GM18868 (cell line): Measurements from ENCODE around the gene CLEC4A.
"Not testable (repeated sequence)": the region's sequence is repeated elsewhere in the genome, so short reads cannot be mapped to it uniquely, and the experiment has no call there.

Experiments
- ATAC-seq: cut with Tn5 transposase; IDR thresholded peaks from one replicate; pipeline ENCODE4 v1.9.1; 2021; ENCODE audit warnings: mild to moderate bottlenecking, moderate library complexity; ENCODE audit not compliant: unreplicated experiment

The CLEC4A gene

DNA sequence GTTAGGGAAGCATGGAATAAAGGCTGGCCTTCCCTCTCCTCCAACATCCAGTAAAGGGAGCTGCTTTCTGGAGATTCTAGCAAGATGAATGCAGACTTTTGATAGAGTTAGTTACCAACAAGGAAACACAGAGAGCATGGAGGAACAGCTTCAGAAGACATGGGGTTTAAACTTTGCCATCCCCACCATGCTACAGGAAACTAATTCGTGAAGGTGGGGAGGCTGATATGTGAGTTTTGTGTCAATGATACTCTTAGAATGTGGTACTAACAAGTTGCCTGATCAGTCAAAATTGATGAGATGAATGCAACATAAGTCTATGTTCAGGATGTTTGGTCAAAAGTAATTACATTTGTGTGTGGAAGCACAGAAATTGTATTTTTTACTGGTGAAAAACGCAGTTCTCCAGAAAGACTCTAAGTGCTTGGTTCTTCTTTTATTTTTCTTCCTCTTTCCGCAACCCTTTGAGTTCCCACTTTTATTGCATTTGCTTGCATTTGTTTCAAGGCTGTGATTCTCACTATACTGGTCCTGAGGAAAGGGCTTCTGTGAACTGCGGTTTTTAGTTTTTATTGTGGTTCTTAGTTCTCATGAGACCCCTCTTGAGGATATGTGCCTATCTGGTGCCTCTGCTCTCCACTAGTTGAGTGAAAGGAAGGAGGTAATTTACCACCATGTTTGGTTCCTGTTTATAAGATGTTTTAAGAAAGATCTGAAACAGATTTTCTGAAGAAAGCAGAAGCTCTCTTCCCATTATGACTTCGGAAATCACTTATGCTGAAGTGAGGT, at the start of gene CLEC4A:
Gene CLEC4A, plus strand, starts transcription at position 494 of the 789 bp plus-strand sequence. Its CDS starts 262 bp downstream, at position 756.
- ATAC-seq, result no peak

DNA sequence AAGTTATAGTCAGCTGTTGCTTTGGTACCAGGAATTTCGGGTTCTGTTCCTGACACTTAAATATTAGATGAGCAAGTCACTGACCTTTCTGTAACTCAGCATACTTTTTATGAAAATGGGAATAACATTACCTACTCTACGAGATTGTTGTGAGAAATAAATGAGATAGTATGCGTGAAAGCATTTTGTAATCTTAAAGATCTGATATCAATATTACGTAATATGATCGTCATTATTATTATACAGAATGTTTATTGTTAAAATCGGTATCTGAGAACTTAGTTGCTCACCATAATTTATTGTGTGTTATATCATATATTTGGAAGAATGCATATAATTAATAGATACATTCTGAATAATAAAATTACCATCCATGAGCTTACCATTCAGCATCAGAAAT, 47.5 kb upstream of the CLEC4A start:
- ATAC-seq, result no peak

GRCh38 chr12:8076366-8076765, 47.1 kb upstream of the CLEC4A start:
- ATAC-seq, result no peak

- ATAC-seq, result no peak
Measured at GRCh38 chr12:8077207-8077606, 46.2 kb upstream of the CLEC4A start.

GRCh38 chr12:8078398-8078797, 45.0 kb upstream of the CLEC4A start:
- ATAC-seq, result no peak

DNA sequence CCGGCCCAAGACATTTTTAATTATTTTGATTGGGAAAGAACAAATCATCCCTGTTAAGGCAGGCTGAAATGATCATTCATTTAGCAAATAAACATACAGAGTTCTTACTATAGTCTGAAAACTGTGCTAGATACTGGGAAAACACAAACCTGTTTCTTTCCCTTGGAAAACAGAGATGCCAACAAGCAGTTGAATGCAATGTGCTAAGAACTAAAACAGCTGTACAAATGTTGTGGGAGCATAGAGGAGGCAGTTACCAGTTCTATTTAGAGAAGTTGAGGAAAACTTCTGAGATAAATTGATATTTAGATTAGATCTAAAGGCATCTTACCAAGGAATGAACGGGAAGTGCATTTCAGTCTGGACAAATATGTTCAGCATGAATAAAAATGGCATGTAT, 44.5 kb upstream of the CLEC4A start:
- no peak for ATAC-seq

DNA sequence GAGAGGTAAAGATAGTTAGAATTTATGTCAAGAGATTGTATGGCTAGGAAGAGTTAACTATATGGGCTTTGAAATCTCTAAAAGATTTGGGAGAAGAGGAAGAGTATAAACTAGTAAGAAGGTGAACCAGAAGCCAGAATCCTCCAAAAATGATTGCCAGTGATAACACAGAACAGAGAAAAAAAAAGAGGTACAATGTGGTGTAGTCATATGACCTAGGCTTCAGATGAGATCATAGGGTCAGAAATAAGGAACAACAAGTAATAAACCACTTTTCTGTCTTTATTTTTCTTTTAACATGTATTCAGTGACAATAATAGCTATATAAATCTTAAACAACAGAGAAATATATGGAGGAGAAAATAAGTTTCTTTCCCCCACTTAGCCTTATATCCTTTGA, 43.3 kb upstream of the CLEC4A start:
- ATAC-seq, result no peak

DNA sequence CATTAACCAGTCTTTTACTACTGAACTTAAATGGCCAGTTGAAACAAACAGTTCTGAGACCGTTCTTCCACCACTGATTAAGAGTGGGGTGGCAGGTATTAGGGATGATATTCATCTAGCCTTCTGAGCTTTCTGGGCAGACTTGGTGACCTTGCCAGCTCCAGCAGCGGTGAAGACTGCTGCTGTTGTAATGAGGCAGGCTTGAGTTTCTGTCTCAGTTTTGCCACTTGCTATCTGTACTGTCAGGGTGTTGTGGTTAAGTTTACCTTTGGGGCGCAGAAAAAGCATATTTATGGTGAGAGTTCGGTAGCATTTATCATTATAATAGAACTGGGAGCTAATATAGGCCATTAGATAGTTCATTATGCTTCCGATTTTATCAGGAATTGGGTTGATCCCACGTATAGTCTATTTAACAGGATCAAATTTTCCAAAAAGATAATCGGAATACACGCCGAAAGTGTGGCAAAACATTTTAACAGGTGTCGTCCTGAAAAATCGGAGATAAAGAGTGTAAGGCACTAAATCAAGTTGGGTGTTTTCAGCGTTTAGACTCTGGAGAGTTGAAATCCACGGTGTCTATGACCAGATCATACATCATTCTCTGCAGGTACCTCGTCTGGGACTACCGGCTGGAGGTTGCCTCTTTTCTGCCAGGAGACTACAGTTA, 42.0 kb upstream of the CLEC4A start:
- ATAC-seq, result no peak

GRCh38 chr12:8082808-8083100, 40.7 kb upstream of the CLEC4A start:
- no peak for ATAC-seq

GRCh38 chr12:8084351-8084750, 39.1 kb upstream of the CLEC4A start:
- ATAC-seq, result not testable (repeated sequence)

- ATAC-seq, result no peak
Measured at GRCh38 chr12:8087666-8088065, 35.8 kb upstream of the CLEC4A start.

DNA sequence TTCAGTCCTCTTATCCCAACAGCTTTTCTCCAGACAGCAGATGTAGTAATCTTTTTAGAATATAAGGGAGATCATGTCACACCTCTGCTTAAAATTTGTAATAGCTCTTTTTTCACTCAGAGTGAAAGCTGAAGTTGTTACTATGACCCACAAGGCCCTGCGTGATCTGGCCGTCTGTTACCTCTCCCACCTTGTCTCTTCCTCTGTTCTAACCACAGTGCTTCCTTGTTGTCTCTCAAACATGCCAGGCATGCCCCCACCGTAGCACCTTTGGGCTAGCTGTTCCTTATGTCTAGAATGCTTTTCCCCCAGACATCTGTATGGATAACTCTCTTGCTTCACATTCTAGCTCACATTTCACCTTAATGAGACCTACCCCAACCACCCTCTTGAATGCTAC, 34.8 kb upstream of the CLEC4A start:
- ATAC-seq, result peak; percentile 71

DNA sequence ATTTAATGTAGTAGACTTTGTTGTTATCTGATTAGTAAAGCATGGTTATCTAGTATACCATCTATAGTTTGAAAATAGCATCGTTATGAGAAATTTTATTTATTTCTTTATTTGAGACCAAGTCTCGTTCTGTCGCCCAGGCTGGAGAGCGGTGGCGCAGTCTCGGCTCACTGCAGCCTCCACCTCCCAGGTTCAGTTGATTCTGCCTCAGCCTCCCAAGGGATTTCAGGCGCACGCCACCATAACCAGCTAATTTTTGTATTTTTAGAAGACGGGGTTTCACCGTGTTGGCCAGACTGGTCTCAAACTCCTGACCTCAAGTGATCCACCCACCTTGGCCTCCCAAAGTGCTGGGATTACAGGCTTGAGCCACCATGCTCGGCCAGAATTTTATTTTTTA, 34.1 kb upstream of the CLEC4A start:
- not testable (repeated sequence) for ATAC-seq

DNA sequence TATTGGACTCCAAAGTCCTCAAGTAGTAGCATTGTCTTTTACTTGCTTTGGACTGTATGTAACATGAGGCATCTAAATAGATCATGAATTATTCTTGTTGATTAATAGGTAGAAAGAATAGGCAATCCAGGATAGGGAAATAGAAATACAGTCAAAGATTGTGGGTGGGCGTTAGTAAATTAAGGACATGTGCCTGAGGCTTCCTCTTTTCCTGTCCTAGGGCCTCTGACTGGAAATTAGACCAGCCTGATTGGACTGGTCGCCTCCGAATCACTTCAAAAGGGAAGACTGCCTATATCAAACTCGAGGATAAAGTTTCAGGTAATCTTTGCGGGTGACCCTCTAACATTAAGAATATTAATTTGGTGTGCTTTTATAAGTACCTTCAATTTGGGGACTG, 33.7 kb upstream of the CLEC4A start:
- no peak for ATAC-seq

DNA sequence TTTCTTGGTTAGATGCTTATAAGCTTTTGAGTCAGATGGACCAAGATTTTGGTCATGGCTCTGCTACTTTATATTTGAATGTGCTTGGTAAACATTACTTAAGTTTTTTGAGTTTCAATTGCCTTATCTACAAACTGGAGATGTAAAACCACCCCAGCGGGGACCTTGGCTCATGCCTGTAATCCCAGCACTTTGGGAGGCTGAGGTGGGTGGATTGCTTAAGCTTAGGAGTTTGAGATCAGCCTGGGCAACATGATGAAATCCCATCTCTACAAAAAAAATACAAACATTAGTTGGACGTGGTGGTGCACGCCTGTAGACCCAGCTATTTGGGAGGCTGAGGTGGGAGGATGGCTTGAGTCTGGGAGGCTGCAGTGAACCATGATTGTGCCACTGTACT, 30.1 kb upstream of the CLEC4A start:
- ATAC-seq, result no peak

GRCh38 chr12:8096281-8096915, 27.0 kb upstream of the CLEC4A start:
- no peak for ATAC-seq

DNA sequence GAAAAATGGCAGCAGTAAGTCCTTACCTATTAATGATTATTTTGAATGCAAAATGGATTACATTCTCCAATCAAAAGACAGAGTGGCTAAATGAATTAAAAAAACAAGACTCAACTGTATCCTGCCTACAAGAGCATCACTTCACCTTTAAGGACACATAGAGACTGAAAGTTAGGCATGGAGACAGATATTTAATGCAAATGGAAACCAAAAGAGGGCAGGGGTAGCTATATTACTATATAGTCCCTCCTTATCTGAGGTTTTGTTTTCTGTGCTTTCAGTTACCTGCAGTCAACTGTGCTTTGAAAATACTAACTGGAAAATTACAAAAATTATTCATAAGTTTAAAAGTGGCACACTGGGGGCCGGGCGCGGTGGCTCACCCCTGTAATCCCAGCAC, 24.2 kb upstream of the CLEC4A start:
- ATAC-seq, result no peak

- ATAC-seq, result peak; percentile 56
Measured at GRCh38 chr12:8108808-8109398, 14.5 kb upstream of the CLEC4A start.

DNA sequence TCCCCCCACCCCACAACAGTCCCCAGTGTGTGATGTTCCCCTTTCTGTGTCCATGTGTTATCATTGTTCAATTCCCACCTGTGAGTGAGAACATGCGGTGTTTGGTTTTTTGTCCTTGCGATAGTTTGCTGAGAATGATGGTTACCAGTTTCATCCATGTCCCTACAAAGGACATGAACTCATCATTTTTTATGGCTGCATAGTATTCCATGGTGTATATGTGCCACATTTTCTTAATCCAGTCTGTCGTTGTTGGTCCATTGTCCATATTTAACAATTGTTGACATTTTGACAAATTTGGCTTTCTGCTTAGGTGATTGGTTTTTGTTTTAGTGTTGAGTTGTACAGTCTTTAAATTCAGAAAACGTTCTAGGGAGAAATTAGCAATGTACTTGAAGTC, 10.3 kb upstream of the CLEC4A start:
- ATAC-seq, result not testable (repeated sequence)

- no peak for ATAC-seq
Measured at GRCh38 chr12:8120072-8120713, 3.2 kb upstream of the CLEC4A start.

DNA sequence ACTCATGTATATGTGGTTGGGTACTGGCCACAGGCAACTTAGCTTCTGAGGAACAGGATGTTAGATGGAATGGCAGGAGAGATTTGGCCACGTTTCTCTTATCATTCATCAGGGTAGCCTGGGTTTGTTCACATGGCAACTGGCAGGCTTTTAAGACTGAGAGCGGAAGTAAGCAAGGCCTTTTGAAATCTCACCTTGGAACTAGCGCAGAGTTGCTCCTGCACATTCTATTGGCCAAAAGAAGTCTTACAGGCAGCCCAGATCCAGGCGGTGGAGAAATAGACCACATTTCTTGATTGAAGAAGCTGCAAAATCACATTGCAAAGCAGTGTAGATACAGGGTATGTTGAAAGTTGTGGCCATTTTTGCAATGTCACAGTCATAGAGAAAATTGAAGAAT, 3.7 kb downstream of the CLEC4A start:
- ATAC-seq, result no peak
